T47D (cell line): Measurements from ENCODE around the gene CD300LF.

Source experiments
- DNase-seq, 2 experiments: peaks; one replicate each; pipeline versions ENCODE4 v3.0.0 to v3.0.0-alpha.2; 2011 to 2012; ENCODE audit warnings: low read depth in 1 of 2, low spot score in 1 of 2
- JUND ChIP-seq: IDR thresholded peaks from 2 replicates; pipeline ENCODE4 v1.6.1; 2012; ENCODE audit warnings: low read depth
- in situ Hi-C: cut with HindIII; loops from 2 replicates; pipeline ENCODE4 v1.10.0; 2016; ENCODE audit warnings: low sequenced_read_pairs, low pct_unique_long_range_greater_than_20kb

Gene CD300LF

GRCh38 chr17:74686761-74687160 is 26.0 kb downstream of the CD300LF start:
- peak in 1 of 2 experiments; percentile 31 for DNase-seq
- TF ChIP-seq JUND = no peak
- in situ Hi-C loops = no loop called here

- in situ Hi-C loops = no loop called here
- TF ChIP-seq JUND = no peak
- DNase-seq = no peak
Measured at GRCh38 chr17:74682471-74683190, 30.1 kb downstream of the CD300LF start.

DNA sequence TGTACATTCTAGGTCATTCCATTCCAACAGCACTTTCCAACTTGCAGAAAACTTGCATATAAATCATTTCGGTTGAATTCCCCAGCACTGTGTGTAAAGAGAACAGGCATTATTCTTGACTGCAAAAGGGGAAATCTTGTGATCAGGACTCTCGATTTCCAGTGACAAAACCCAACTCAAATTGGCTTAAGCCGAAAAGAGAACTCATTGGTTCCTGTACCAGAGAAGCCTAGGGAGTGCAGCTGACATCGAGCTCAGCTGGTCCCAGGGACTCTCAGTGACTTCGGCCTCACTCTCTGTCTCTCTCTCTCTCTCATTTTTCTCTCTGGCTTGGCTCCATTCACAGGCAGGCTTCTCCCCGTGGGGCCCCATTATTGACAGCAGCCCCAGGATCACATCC is 30.7 kb downstream of the CD300LF start:
- in situ Hi-C loops = no loop called here
- DNase-seq = no peak
- no peak for TF ChIP-seq JUND

DNA sequence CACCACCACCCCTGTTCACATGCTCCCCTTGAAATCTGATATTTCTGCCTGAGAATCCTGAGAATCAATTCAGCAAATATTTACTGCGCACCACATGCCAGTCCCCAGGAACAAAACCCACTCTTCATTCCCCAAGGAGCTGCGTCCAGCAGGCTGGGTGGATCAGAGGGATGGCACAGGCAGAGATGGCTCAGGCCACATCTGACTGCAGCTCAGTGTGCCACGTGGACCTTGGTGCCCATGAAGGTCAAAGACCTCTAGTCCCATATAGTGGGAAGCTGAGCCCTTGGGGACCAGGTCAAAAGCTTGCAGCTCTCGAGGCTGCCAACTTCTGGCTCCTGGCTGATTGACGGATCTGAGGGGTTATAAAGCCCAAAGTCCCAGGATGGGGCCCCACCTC is 31.8 kb downstream of the CD300LF start:
- no peak for DNase-seq
- no peak for TF ChIP-seq JUND
- in situ Hi-C loops = no loop called here

GRCh38 chr17:74680213-74680612 is 32.5 kb downstream of the CD300LF start:
- in situ Hi-C loops = no loop called here
- no peak for DNase-seq
- TF ChIP-seq JUND = no peak

- in situ Hi-C loops = no loop called here
- DNase-seq = no peak
- TF ChIP-seq JUND = no peak
Measured at GRCh38 chr17:74679374-74679773, 33.3 kb downstream of the CD300LF start.

GRCh38 chr17:74678541-74678940 is 34.2 kb downstream of the CD300LF start:
- DNase-seq = no peak
- in situ Hi-C loops = no loop called here
- TF ChIP-seq JUND = no peak

DNA sequence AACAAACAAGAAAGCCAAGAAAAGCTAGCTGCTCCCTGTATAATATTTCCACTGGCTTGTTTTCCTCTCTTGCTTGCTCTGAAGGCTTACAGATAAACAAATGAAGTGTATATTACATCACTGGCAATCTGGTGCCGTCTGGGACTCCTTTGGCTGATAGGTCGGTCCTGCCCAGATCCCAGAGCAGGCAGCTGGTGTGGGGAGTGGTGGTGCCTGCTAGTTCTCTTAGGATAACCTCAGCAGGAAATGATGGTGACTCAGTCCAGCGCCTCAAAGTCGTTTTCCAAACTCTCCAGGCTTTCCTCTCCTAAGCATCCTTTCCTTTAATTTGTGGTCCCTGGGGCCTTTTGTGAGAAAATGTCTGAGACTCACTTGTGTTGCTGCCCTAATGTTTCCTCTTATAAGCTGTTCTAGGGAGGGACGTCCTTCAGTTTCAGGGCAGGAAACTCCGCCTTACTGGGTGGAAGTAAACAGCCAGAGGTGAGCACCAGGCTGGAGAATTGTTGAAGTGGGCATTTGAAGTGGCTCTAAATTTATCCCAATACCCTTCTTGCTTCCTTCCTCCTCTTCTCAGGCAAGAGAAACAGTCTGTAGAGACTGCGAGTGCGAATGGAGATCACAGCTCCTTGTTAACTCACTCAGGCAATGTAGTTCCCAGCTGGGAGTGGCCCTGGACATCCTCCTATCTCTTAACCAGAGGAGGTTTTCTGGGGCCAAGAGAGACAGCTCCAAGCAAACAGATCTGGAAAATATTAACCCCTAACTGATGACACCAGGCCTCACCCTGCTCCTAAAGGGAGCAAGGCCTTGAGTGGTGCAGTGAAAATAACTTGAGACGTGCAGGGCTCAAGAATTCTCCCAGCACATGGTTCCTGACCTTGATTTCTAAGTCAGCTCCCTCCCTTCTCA is 34.9 kb downstream of the CD300LF start:
- no peak for TF ChIP-seq JUND
- in situ Hi-C loops = no loop called here
- no peak for DNase-seq

DNA sequence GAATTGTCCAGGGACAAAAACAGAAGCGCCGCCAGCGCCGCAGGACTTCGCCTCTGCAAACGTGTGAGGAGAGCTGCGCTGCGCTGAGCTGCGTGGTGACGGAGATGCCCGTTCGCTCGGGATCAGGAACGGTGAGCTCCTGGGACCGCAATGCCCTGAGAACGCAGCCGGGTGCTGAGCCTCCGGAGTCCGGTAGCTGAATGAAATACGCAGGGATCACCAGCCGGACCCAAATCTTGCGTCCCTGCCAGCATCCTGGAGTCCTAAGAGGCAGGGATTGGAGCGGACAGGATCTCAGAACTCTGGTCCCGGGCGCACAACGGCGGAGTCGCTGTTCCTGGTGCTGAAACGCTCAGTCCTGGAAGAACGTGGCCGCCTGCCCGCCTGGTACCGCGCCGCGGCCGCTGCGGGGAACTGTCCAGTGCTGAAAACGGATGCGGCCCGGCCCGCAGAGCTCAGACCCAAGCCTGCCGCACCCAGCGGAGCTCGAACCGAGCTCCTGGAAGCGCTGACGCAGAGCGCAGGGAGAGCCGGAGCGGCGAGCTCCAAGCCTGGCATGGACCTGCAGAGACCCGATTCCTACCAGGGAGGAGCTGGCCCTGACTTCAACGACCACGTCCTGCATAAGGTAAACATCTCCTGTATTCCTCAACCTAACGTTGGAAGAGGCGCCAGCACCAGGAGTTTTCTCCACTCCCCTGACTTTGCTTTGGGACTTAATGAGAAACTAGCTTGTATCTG is 41.5 kb downstream of the CD300LF start:
- no peak for TF ChIP-seq JUND
- in situ Hi-C loops = no loop called here
- DNase-seq = peak; percentile 66 to 87

DNA sequence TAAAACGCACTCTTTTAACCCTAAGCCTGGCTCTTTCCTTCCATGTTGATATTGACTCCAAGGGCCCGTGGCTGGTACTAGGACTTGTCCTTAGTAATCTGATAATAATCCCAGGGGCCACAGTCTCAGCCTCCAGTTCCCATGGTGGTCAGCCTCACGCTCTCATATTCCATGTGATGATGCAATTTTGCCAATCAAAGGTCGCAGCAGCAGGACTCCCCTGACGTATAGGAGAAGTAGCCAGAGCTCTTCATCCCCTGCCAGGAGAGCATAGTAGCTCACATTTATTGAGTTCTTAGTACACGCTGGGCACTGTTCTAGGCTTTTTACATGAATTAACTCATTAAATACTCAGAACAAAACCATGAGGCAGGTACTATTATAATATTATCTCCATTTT is 42.4 kb downstream of the CD300LF start:
- in situ Hi-C loops = no loop called here
- TF ChIP-seq JUND = no peak
- no peak for DNase-seq

DNA sequence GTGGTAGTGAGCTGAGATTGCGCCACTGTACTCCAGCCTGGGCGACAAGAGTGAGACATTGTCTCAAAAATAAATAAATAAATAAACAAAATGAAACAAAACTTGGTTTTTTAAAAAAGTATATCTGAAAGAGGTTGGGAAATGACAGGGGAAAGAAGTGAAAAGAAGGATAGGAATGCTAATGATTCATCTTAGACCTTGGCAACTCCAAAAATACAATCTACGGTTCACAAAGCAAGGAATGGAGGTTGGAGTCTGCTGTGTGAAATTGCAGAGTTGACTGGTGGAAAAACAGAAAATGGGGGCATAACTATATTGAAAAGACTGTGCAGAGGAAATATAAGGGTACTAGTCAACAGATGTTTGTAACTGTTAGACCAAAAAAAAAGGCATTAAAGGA is 49.2 kb downstream of the CD300LF start:
- no peak for TF ChIP-seq JUND
- in situ Hi-C loops = no loop called here
- no peak for DNase-seq

DNA sequence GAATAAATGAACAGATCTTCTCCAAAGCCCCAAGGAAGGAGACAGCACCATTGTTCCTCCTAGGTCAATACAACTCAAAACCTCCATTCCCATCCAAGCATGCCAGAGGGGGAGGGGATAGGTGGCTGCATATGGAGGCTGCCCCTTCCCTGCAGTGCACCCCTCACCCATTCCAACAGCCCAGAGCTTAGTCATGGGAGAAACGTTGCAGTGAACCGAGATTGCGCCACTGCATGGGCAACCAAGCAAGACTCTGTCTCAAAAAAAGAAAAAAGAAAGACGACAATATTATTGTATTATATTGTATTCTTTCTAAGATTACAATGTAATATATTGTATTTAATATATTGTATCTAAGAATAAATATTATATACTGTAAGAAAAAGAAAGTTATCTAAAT is 52.8 kb downstream of the CD300LF start:
- in situ Hi-C loops = no loop called here
- no peak for DNase-seq
- no peak for TF ChIP-seq JUND

GRCh38 chr17:74658620-74659019 is 54.1 kb downstream of the CD300LF start:
- no peak for TF ChIP-seq JUND
- DNase-seq = no peak
- in situ Hi-C loops = no loop called here
